ENCODE measurements around the gene S100A12. TPM values are rescaled to one million over a fixed set of nuclear protein-coding genes. Genes with fewer than 3 reads are reported as not detected.

S100A12 gene
- total RNA-seq, 1 experiment from 2014 or later, result not detected

GRCh38 chr1:153355445-153356071 is 19.9 kb downstream of the S100A12 start:
- no peak overlapping the region for H3K4ac ChIP-seq (ENCODE audit: low read depth, low read length)
- H3K79me2 ChIP-seq (ENCODE audit: insufficient read depth, low read length), result no peaks in the 10 kb centered on the region
- H3K14ac ChIP-seq (ENCODE audit: insufficient read depth, low read length), result no peak overlapping the region

More at GRCh38 chr1:153355445-153356071, 19.9 kb downstream of the S100A12 start:
- no peak overlapping the region for H2AK5ac ChIP-seq (ENCODE audit: insufficient read length, low read length)
- H3K9me3 ChIP-seq (ENCODE audit: control insufficient read depth, low read depth, low read length), result no peaks in the 10 kb centered on the region
- peak; percentile 86 for DNase-seq
- no peak overlapping the region for H3K27ac ChIP-seq (ENCODE audit: insufficient read length, low read depth, low read length)
- no peaks in the 10 kb centered on the region for H3K4me1 ChIP-seq (ENCODE audit: insufficient read depth, low read length)
- no peak overlapping the region for H3K4me2 ChIP-seq (ENCODE audit: insufficient read depth, insufficient read length, low read length)
- H3K27me3 ChIP-seq (ENCODE audit: insufficient read depth, low read length), result no peaks in the 10 kb centered on the region
- no peak overlapping the region for H4K5ac ChIP-seq (ENCODE audit: insufficient read length, low read depth, low read length)
- no peaks in the 10 kb centered on the region for H3K36me3 Mint-ChIP-seq (ENCODE audit: insufficient read depth in 1 of 3, low read depth in 3 of 3)
- H3K9ac ChIP-seq (ENCODE audit: extremely low read depth, insufficient read length, low read length), result no peak overlapping the region
- H2BK12ac ChIP-seq (ENCODE audit: insufficient read length, low read depth, low read length), result no peak overlapping the region
- no peak overlapping the region for H2BK5ac ChIP-seq (ENCODE audit: insufficient read length, low read length)
- H3K23me2 ChIP-seq (ENCODE audit: insufficient read length, low read depth, low read length, poor library complexity, severe bottlenecking), result no peaks in the 10 kb centered on the region
- no peak overlapping the region for H4K91ac ChIP-seq (ENCODE audit: insufficient read length, low read depth, low read length)
- no peak overlapping the region for H3K23ac ChIP-seq (ENCODE audit: insufficient read length, low read depth, low read length)
- H3K56ac ChIP-seq (ENCODE audit: insufficient read length, low read depth, low read length), result no peak overlapping the region
- peaks cover 4% of the 10 kb centered on the region for H3K27me3 Mint-ChIP-seq (ENCODE audit: low read depth)
- no peaks in the 10 kb centered on the region for H3K4me1 Mint-ChIP-seq
- H3T11ph ChIP-seq (ENCODE audit: low read length), result no peak overlapping the region
- peaks cover 0 to 4% of the 10 kb centered on the region in 2 experiments; a peak in 2 of 5 replicates for H3K9me3 Mint-ChIP-seq
- H3K79me1 ChIP-seq (ENCODE audit: insufficient read depth, low read depth, low read length, poor library complexity, severe bottlenecking), result no peaks in the 10 kb centered on the region
- no CpG with 5 or more reads among the region's 10 CpGs for WGBS (ENCODE audit: extremely low coverage, insufficient read length, low lambda C conversion rate)
- H4K20me1 ChIP-seq (ENCODE audit: control insufficient read depth, insufficient read depth, insufficient read length), result no peaks in the 10 kb centered on the region
- H2AFZ ChIP-seq (ENCODE audit: low read length), result no peak overlapping the region
- no peak overlapping the region for H2BK20ac ChIP-seq (ENCODE audit: low read depth, low read length, poor library complexity, severe bottlenecking)
- no peak overlapping the region for H3K4me3 Mint-ChIP-seq
- no peak overlapping the region for H3K27ac Mint-ChIP-seq
- no peak overlapping the region for H4K8ac ChIP-seq (replicated peaks; ENCODE audit: insufficient read length, low read depth, low read length)
- H2BK120ac ChIP-seq (ENCODE audit: low read depth, low read length, poor library complexity, severe bottlenecking), result no peak overlapping the region
- peak; percentile 76 for TF ChIP-seq CTCF (conservative IDR thresholded peaks at IDR 0.05)
- no peak overlapping the region for H3K18ac ChIP-seq (ENCODE audit: insufficient read length, low read depth, low read length)
- no peak overlapping the region for H2BK15ac ChIP-seq (ENCODE audit: low read depth, low read length)

All from H9 (cell line).